ENCODE measurements around the gene DNAJA2.
"Not testable (repeated sequence)": the region's sequence is repeated elsewhere in the genome, so short reads cannot be mapped to it uniquely, and the experiment has no call there.

DNAJA2 gene

DNA sequence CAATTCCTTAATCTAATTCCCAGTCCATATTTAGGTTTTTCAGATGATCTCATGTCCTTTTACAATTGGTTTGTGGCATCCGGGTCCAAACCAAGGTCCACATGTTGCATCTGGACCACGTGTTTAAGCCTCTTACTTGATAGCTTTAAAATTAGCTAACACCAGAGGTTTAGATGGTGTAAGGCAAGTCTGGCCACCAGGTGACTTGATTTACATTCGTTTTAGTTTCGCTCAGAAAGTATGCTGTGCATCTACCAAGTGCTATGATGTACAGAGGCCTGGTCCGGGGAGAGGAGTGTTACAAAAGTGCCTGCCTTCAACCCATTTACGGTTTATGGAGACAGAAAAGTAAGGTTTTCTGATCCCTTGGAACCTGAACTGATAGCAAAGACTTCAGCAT, 878 bp upstream of the DNAJA2 start:
- DNase-seq = no peak

DNA sequence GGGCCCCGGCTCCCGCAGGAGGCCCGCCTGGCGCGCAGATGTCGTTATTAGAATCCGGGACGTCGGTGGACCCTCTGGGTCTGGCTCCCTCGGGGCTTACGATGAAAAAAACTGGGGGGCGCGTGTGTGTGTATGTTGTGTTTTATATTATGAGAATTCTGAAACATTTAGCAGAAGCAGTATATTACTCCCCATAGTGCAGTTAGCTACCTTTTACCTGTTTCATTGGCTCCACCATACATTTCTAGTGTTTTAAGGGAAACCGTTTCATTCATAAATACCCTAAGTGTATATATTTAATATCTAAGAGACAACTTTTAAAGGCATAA, 486 bp upstream of the DNAJA2 start:
- no peak for DNase-seq

DNA sequence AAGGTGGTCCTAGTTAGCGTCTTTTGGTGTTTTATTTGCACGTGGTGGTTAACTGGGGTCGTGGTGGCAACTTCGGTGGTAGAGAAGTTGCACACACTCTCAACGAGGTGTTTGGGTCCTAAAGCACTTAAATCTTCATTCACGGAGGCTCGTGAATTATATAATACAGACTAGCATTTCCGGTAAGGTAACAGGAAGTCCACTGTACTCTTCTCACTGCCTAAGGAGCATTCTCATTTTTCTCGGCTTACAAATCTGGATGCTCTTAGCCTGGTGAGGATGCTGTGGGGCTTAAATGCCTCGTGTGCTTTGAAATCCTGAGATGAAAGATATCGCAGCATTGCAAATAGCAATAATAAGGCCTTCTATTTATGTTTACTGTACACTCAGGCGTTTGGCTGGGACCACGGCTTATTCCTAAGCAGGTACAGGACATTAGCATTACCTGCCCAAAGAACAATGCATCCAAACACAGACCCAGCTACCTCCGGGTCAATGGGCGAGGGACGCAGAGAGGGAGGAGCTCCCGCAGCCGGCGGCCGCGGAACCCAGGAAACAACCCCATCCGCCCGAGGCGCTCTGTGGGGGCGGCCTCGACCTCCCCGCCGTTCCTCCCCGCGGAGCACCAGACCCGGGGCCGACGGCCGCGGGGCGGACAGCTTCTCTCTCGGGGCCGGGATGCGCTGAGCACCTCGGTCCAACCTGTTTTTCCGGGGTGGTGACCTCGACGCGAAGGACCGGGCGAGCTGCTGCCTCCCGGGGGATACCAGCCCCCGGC, 856 bp downstream of the DNAJA2 start:
- DNase-seq = peak; percentile 57

- no peak for DNase-seq
These were observed 2.2 kb downstream of the DNAJA2 start for GRCh38 chr16:46971271-46971670.

GRCh38 chr16:46970089-46970488, 3.4 kb downstream of the DNAJA2 start:
- no peak for DNase-seq

GRCh38 chr16:46968063-46968435, 5.4 kb downstream of the DNAJA2 start:
- no peak for DNase-seq

DNA sequence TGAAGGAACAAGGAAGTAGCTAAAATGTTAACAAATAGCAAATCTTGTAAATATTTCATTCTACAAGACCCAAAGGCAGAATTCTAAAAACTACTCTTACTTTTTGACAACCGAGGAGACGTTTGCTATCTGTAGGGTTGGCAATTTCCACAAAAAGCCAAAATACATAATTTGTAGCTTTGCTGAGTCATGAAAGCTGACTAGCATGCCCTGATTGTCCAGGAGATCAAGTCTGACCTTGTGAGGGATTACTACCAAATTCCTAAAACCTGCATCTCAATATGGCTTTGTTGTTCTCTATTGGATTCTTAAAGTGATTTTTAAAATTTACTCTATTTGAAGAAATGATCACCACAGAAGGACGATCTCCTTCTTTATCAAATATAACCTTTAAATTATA, 10.8 kb downstream of the DNAJA2 start:
- no peak for DNase-seq

DNA sequence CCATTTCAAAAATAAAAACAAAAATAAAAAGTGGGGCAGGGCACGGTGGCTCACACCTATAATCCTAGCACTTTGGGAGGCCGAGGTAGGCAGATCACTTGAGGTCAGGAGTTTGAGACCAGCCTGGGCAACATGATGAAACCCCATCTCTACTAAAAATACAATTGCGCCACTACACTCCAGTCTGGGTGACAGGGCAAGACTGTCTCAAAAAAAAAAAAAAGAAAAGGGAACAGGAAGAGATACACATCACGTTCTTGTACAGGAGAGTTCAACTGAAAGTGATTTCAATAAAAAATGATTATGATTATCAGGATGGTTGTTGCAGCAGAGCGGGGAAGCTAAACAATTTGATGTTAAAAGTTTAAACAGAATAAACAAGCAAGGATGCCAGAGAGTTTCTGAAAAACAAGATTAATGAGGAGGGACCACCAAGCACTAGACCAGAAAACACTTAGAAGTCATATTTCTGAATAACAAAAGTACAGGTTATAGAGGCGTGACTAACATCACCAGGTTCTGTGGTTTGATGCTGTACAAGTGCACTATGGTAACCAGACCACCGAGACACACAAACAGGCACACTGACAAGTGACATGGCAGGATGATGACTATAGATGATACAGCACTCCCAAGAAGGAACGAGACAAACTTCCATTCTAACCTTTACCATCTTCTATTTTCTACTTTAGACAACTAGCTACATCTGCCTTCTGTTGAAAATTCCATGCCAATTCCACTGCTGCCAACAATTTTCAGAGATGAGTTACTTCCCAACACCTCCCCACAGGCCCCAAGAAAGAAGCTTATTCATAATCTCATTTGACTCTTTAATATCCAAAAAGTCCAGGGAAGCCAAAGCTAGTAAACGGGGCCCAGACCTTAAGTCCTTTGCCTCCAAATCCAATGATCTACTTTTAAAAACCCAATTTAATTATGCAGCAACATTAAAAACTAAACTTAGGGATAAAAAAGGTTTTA, 11.8 kb downstream of the DNAJA2 start:
- no peak for DNase-seq

DNA sequence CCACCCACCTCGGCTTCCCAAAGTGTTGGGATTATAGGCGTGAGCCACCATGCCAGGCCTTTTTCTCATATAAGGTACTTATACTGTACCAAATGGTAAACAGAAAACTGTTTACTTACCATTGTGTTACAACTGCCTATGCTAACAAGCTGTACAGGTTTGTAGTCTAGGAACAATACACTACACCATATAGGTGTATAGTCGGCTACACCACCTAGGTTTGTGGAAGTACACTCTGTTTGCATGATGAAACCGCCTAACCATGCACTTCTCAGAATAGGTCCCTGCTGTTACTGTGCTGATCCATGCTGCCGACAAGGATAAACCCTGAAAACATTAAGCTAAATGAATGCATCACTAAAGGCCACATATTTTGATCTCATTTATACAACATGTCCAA, 18.9 kb downstream of the DNAJA2 start:
- no peak for DNase-seq

GRCh38 chr16:46950009-46950408, 23.5 kb downstream of the DNAJA2 start:
- no peak for DNase-seq

DNA sequence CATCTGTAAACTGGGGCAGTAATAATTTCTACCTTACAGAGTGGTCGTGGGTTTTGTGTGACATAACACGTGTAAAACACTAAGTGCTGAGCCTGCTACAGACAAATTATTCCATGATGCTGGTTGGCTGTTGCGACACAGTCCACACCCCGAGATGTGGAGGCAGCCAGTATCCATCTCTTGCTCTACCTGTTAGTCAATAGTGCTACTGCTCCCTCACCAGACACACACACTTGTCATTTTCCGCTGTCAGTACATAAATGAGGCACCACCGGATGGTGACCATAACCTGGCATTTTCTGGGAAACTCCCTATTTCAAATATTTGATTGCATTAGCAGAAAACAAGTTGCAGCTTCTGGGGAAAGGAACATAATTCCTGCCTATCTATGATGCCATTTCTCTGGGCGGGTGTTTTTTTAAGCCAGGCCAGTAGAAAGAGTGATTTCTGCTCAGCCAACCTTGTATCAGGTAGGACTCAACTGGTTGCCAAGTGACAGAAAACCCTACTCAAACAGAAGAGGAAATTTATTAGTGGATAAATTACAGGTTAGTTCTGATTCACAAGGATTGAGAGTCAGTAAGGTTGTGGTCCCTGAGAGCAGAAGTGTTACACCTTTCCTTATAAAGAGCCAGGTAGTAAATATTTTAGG, 24.1 kb downstream of the DNAJA2 start:
- DNase-seq = no peak

DNA sequence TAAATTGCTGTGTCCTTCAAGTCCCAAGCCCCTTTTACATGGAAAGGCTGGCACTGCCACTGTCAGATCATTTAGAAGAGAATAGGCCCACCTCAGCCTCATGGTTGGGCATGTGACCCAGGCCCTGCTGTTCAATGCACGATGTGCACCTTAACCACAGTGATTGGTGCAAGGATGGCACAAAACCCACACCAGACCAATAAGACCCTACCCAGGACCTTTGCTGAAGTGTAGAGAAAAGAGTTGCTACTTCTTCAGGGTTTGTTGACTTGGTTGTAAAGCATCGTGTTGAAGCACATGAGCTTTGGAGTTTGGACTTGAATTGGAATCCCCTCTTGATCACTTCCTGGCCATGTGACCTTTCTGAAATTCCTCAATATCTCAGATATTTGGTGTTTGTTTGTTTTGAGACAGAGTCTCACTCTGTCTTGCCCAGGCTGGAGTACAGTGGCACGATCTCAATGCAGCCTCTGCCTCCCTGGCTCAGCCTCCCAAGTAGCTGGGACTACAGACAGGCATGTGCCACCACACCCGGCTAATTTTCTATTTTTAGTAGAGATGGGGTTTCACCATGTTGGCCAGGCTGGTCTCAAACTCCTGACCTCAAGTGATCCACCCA, 24.8 kb downstream of the DNAJA2 start:
- no peak for DNase-seq

- DNase-seq = peak; percentile 35
These were observed 25.4 kb downstream of the DNAJA2 start for GRCh38 chr16:46947900-46948547.

GRCh38 chr16:46944713-46945112, 28.8 kb downstream of the DNAJA2 start:
- DNase-seq = not testable (repeated sequence)

DNA sequence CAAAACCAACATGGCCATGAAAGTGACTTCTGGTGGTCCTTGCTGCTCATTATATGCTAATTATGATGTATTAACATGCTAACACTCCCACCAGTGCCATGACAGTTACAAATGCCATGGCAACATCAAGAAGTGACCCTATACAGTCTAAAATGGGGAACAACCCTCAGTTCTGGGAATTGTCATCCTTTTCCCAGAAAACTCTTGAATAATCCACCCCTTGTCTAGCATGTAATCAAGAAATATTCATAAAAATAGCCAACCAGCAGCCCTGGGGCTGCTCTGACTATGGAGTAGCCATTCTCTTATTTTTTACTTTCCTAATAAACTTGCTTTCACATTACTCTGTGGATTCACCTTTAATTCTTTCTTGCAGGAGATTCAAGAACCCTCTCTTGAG, 35.9 kb downstream of the DNAJA2 start:
- no peak for DNase-seq

- no peak for DNase-seq
These were observed 40.7 kb downstream of the DNAJA2 start for GRCh38 chr16:46932802-46933201.

DNA sequence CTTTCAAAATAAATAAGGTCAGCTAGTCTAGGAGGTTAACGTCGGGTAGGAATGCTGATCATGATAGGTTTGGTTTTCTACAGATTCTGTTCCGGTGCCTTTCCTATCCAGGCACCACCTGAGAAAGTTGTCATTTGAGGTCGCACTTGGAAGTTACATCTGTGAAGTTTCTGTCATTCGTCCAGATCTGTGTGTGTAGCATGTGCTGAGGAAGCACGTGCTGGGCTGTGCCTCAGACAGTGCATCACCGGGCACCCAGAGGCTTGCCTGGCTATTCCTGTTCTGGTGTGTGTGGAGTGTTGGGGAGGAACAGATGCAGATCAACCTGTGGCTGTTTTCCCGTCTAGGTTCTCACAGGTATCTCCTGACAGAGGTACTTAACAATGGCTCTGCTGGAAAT, 42.6 kb downstream of the DNAJA2 start:
- DNase-seq = no peak

DNA sequence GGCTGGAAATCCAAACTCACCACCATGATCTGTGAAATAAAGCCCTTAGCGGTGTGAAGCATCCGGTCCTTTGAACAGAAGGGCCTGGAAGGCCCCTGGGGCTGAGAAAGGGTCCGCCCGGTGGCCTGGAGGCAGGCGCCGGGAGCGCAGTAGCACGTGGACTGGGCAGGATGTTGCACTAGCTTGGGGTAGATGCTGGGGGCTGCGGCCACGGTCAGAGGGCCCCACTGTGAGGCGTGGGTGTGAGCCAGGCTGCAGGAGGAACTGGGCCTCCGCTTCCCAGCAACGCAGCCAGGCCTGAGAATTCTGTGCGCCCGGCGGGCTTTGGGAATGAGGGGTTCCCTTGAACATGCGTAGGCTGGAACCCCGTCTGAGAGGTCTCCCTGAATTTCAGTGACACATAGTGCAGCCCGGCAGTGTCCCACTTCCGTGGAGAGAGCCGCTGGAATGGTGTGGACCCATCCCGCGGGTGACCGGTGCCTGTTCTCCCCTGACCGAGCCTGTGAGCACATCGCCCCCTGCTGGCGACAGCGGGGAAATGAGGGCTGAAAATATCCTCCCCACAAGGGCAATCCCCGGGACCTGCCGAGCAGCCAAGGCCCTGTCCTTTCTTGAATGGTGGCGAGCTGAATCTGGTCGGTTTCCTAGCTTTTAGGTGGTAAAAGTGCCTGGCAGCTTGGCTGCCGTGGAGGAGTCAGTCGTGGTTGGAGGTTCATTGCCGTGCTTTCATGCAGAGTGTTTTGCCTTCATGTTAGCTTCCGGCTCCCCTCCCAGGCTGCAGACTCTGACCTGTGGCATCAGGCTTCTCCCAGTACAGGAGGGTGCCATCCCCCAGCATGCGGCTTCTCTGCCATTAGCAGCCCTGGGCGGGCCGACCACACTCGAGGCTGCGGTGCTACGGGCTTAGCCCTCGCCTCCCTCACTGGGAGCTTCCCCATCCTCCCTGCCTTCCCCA, 43.8 kb downstream of the DNAJA2 start:
- DNase-seq = no peak

GRCh38 chr16:46928811-46929210, 44.7 kb downstream of the DNAJA2 start:
- no peak for DNase-seq

- DNase-seq = no peak
These were observed 46.2 kb downstream of the DNAJA2 start for GRCh38 chr16:46927273-46927672.

DNA sequence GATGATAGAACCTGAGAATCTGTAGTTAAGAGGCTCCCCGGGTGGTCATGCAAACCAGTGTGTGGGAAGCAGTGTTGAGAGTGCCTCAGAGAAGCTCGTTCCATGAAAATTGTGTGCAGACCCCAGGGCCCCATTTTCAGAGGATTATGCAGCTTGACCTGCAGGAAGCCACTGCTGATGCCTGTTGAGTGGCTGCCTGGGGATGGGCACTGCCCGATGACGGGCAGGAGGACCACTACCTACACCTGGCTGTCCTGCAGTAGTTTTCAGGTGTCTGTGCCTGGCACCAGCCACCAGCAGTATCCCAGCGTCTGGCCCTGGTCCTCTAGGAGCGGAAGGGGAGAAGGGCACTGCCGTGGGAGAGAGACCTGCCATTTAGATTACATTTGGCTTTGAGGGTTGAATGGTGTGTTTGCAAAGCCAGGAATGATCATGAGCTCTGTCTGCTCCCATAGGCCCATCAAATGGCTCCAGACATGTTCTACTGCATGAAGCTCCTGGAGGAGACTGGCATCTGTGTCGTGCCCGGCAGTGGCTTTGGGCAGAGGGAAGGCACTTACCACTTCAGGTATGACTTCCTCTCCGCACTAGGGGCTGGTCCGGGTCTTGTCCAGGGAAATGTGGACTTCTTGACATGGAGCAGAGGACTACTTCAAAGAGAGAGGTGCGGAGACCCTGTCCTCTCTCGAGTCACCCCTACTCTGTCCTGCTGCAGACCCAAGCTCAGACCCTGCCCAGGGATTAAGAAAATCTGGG, 46.8 kb downstream of the DNAJA2 start:
- no peak for DNase-seq
